ENCODE measurements around the gene CCDC85C.

CCDC85C gene

GRCh38 chr14:99512571-99513182 is 91.3 kb downstream of the CCDC85C start:
- H3K4me1 ChIP-seq (ENCODE audit: control insufficient read depth, insufficient read depth, low read length, unreplicated experiment): peaks cover 11% of the 10 kb centered on the region
- H3K27me3 ChIP-seq (ENCODE audit: insufficient read depth, low read length): no peaks in the 10 kb centered on the region
- H3K79me2 ChIP-seq (ENCODE audit: control insufficient read depth, insufficient read depth, low read length, unreplicated experiment): no peaks in the 10 kb centered on the region
- H3K27ac ChIP-seq (ENCODE audit: low read depth, low read length): no peak overlapping the region
- H3K36me3 ChIP-seq (ENCODE audit: insufficient read depth, low read length): peaks cover 5% of the 10 kb centered on the region
- no peak overlapping the region for H3K4me3 ChIP-seq (ENCODE audit: low read depth, low read length)
- no peak overlapping the region for H2AFZ ChIP-seq (ENCODE audit: low read length, unreplicated experiment)

- H3K27me3 ChIP-seq (ENCODE audit: insufficient read depth, low read length): no peaks in the 10 kb centered on the region
Observed at GRCh38 chr14:99512110-99512449, 91.9 kb downstream of the CCDC85C start.

GRCh38 chr14:99511421-99512109 is 92.4 kb downstream of the CCDC85C start:
- Histone ChIP-seq H2AFZ (ENCODE audit: low read length, unreplicated experiment) (no peak overlapping the region), H3K4me1 (ENCODE audit: control insufficient read depth, insufficient read depth, low read length, unreplicated experiment) (peaks cover 11% of the 10 kb centered on the region), H3K79me2 (ENCODE audit: control insufficient read depth, insufficient read depth, low read length, unreplicated experiment) (no peaks in the 10 kb centered on the region), H3K4me3 (ENCODE audit: low read depth, low read length) (no peak overlapping the region), H3K36me3 (ENCODE audit: insufficient read depth, low read length) (peaks cover 10% of the 10 kb centered on the region), H3K27ac (ENCODE audit: low read depth, low read length) (peak overlapping the region; percentile 34; the same call in 1 of the 2 replicates), H3K27me3 (ENCODE audit: insufficient read depth, low read length) (no peaks in the 10 kb centered on the region)

More at GRCh38 chr14:99512110-99512449, 91.9 kb downstream of the CCDC85C start:
- Histone ChIP-seq H2AFZ (ENCODE audit: low read length, unreplicated experiment) (no peak overlapping the region), H3K36me3 (ENCODE audit: insufficient read depth, low read length) (peaks cover 10% of the 10 kb centered on the region), H3K4me1 (ENCODE audit: control insufficient read depth, insufficient read depth, low read length, unreplicated experiment) (peaks cover 11% of the 10 kb centered on the region), H3K4me3 (ENCODE audit: low read depth, low read length) (no peak overlapping the region), H3K79me2 (ENCODE audit: control insufficient read depth, insufficient read depth, low read length, unreplicated experiment) (no peaks in the 10 kb centered on the region), H3K27ac (ENCODE audit: low read depth, low read length) (peak overlapping the region; percentile 34; the same call in 1 of the 2 replicates)

- Histone ChIP-seq H2AFZ (ENCODE audit: low read length, unreplicated experiment) (no peak overlapping the region), H3K79me2 (ENCODE audit: control insufficient read depth, insufficient read depth, low read length, unreplicated experiment) (no peaks in the 10 kb centered on the region), H3K36me3 (ENCODE audit: insufficient read depth, low read length) (peaks cover 10% of the 10 kb centered on the region), H3K27ac (ENCODE audit: low read depth, low read length) (0 out of 2 replicates have a peak overlapping the region, but pooled peaks have one; percentile 28), H3K4me3 (ENCODE audit: low read depth, low read length) (no peak overlapping the region), H3K27me3 (ENCODE audit: insufficient read depth, low read length) (no peaks in the 10 kb centered on the region), H3K4me1 (ENCODE audit: control insufficient read depth, insufficient read depth, low read length, unreplicated experiment) (peaks cover 11% of the 10 kb centered on the region)
Observed at GRCh38 chr14:99510556-99511139, 93.4 kb downstream of the CCDC85C start.

- Histone ChIP-seq H3K4me3 (ENCODE audit: low read depth, low read length) (no peak overlapping the region), H3K36me3 (ENCODE audit: insufficient read depth, low read length) (peaks cover 10% of the 10 kb centered on the region), H2AFZ (ENCODE audit: low read length, unreplicated experiment) (no peak overlapping the region), H3K4me1 (ENCODE audit: control insufficient read depth, insufficient read depth, low read length, unreplicated experiment) (peaks cover 11% of the 10 kb centered on the region), H3K27me3 (ENCODE audit: insufficient read depth, low read length) (no peaks in the 10 kb centered on the region), H3K79me2 (ENCODE audit: control insufficient read depth, insufficient read depth, low read length, unreplicated experiment) (no peaks in the 10 kb centered on the region), H3K27ac (ENCODE audit: low read depth, low read length) (no peak overlapping the region)
Observed at GRCh38 chr14:99509871-99510555, 94.0 kb downstream of the CCDC85C start.

- H2AFZ ChIP-seq (ENCODE audit: low read length, unreplicated experiment): no peak overlapping the region
- H3K27me3 ChIP-seq (ENCODE audit: insufficient read depth, low read length): no peaks in the 10 kb centered on the region
- H3K4me1 ChIP-seq (ENCODE audit: control insufficient read depth, insufficient read depth, low read length, unreplicated experiment): peaks cover 11% of the 10 kb centered on the region
- H3K4me3 ChIP-seq (ENCODE audit: low read depth, low read length): no peak overlapping the region
- H3K27ac ChIP-seq (ENCODE audit: low read depth, low read length): no peak overlapping the region
- H3K79me2 ChIP-seq (ENCODE audit: control insufficient read depth, insufficient read depth, low read length, unreplicated experiment): no peaks in the 10 kb centered on the region
- H3K36me3 ChIP-seq (ENCODE audit: insufficient read depth, low read length): peaks cover 13% of the 10 kb centered on the region
Observed at GRCh38 chr14:99508896-99509629, 94.9 kb downstream of the CCDC85C start.

GRCh38 chr14:99507860-99508640 is 96.0 kb downstream of the CCDC85C start:
- Histone ChIP-seq H3K79me2 (ENCODE audit: control insufficient read depth, insufficient read depth, low read length, unreplicated experiment) (no peaks in the 10 kb centered on the region), H3K4me3 (ENCODE audit: low read depth, low read length) (no peak overlapping the region), H3K27ac (ENCODE audit: low read depth, low read length) (no peak overlapping the region), H3K27me3 (ENCODE audit: insufficient read depth, low read length) (no peaks in the 10 kb centered on the region), H2AFZ (ENCODE audit: low read length, unreplicated experiment) (no peak overlapping the region), H3K4me1 (ENCODE audit: control insufficient read depth, insufficient read depth, low read length, unreplicated experiment) (peaks cover 11% of the 10 kb centered on the region), H3K36me3 (ENCODE audit: insufficient read depth, low read length) (peaks cover 17% of the 10 kb centered on the region)

GRCh38 chr14:99506276-99506675 is 97.7 kb downstream of the CCDC85C start:
- Histone ChIP-seq H2AFZ (ENCODE audit: low read length, unreplicated experiment) (no peak overlapping the region), H3K4me1 (ENCODE audit: control insufficient read depth, insufficient read depth, low read length, unreplicated experiment) (peaks cover 6% of the 10 kb centered on the region), H3K36me3 (ENCODE audit: insufficient read depth, low read length) (peaks cover 34% of the 10 kb centered on the region), H3K27me3 (ENCODE audit: insufficient read depth, low read length) (no peaks in the 10 kb centered on the region), H3K27ac (ENCODE audit: low read depth, low read length) (no peak overlapping the region), H3K4me3 (ENCODE audit: low read depth, low read length) (no peak overlapping the region), H3K79me2 (ENCODE audit: control insufficient read depth, insufficient read depth, low read length, unreplicated experiment) (no peaks in the 10 kb centered on the region)

GRCh38 chr14:99505089-99505488 is 98.9 kb downstream of the CCDC85C start:
- H3K36me3 ChIP-seq (ENCODE audit: insufficient read depth, low read length): peaks cover 43% of the 10 kb centered on the region
- H3K27ac ChIP-seq (ENCODE audit: low read depth, low read length): no peak overlapping the region

More at GRCh38 chr14:99505089-99505488, 98.9 kb downstream of the CCDC85C start:
- Histone ChIP-seq H3K4me1 (ENCODE audit: control insufficient read depth, insufficient read depth, low read length, unreplicated experiment) (no peaks in the 10 kb centered on the region), H3K79me2 (ENCODE audit: control insufficient read depth, insufficient read depth, low read length, unreplicated experiment) (no peaks in the 10 kb centered on the region), H3K27me3 (ENCODE audit: insufficient read depth, low read length) (no peaks in the 10 kb centered on the region), H3K4me3 (ENCODE audit: low read depth, low read length) (no peak overlapping the region), H2AFZ (ENCODE audit: low read length, unreplicated experiment) (no peak overlapping the region)

Data from ACC112 (cell line).